ENCODE data around the gene ZSCAN9.
A peak's percentile ranks its signal among the peaks of the same experiment; 100 is the strongest.

ZSCAN9 gene

DNA sequence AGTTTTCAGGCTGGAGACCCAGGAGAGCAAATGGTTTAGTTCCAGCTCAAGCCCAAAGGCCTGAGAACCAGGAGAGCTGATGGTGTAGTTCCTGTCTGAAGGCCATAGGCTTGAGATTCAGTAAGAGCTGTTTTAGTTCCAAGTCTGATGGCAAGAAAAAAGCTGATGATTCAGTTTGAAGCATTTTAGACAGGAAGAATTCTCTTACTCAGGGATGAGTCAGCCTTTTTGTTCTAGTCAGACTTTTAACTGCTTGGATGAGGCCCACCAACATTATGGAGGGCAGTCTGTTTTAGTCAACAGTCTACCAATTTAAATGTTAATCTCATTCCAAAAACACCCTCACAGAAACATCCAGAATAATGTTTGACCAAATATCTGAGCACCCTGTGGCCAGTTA is 44.4 kb downstream of the ZSCAN9 start:
- no peak for DNase-seq

DNA sequence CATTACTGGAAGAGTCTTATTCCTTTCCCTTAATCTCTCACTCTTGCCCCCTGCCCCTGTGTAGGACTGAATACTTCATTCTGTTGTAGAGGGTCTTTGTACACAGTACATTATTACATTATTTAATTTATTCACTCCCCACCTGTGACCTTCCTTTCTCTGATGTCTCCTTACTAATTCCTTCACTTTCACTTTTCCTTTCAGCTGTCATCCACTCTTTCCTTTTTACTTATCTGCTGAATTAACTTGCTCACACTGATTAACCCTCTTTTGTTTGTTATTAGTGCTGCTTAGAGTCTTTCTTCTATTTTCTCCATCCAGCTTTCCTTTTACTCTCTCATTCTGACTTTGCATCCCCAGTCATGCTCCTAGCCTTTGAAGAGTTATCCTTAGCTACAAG is 49.8 kb downstream of the ZSCAN9 start:
- DNase-seq = no peak

DNA sequence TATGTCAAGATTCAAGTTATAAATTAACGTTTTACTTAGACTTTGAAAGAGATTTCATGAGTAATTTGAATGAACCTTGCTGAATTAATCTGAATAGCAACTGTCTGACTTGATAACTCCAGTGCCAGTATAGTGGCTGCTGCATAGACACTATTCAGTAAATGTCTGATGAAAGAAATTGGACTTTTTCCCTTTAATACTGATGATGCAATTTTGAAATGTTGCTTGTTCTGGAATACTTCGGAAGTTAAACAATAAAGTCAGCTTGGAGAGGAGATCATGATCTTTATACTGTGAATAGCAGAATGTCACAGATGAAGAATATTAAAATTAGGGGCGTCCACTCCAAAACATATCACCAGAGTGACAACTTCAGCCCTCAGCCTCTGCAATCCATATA is 52.7 kb downstream of the ZSCAN9 start:
- DNase-seq = no peak

DNA sequence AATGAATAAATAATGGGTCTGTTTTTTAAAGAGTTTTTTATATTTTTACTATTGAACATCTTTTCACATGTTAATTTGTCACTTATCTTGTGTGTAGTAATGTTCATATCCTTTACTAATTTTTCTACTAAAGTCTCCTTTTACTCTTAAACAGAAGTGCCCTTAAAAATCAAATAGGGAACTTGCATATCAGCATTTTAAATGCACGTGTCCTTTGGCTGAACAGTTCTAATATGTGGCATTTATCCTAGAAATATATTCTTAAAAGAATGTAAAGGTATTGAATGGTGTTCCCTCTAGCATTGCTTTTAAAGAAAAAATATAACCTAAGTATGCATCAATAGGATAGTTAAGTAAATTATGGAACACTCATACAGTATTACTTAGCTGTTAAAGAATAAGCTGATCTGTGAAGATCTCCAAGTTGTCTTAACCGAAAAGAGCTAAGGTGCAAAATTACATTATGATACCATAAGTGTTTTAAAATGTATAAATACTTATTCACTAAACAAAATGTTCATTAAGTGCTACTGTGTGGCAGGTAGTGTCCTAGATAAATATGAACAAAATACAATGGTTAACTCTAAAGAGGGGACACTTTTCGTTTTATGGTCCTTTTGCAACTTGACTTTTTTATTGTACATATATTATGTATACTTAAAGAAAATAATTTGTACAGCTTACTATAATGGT is 55.7 kb downstream of the ZSCAN9 start:
- no peak for DNase-seq

DNA sequence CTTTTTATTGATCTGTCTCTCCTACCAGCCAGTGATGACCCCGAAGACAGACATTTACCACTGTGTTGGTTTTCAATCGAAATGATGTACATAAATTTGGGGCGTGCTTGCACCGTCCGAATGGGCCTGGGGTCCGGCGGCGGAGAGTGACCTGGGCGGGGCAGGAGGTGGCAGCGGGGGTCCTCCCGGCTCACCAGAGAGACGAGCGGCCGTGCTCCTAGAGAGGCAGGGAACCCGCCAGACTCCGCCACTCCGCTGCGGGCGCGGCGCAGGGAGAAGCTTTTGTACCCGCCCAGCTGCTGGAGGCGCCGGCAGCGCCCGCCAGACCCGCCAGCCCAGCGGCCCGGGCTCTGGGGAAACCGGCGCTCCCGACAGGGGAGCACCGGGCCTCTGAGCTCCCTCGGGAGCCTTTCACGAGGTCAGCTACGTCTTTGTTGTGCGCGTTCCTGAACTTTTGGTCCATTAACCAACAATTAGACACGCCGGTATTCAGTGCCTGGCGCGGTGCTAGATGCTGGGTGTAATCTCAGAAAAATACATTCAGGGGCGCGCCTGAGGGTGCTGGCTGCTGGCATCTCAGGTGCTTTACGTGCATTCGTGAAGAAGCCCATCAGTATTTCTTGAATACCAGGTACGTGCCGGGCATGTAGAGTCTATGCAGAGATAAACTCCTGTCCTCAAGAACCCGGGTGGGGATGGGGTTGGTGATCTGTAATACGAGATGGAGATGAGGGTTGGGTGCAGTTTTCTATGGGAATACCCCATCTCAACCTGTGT is 56.4 kb downstream of the ZSCAN9 start, which contains the start of gene PGBD1:
PGBD1 (plus strand) TSS at position 285 of the 777 bp plus-strand sequence. CDS start 2,242 bp downstream, outside the sequence.
- DNase-seq = peak; percentile 87

DNA sequence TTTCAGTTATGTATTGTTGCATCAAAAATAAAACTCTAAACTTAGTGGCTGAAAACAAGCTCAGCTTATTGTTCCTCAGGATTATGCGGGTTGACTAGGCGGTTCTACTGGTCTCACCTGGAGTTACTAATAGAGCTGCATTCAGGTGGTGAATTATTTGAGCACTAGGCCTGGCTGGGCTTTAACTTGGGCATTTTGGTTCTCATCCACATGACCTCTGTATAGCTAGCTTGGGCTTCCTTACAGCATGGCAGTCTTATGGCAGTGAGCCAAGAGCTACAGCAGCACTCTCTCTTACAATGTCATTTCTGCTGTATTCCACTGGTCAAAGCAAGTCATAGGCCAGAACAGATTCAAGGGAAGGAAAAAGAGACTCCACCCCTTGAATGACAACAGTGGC is 57.9 kb downstream of the ZSCAN9 start:
- DNase-seq = no peak
